ENCODE measurements around the gene CEP131. TPM values are rescaled to one million over a fixed set of nuclear protein-coding genes. Genes with fewer than 3 reads are reported as not detected.
"Not testable (repeated sequence)": the region's sequence is repeated elsewhere in the genome, so short reads cannot be mapped to it uniquely, and the experiment has no call there.

Gene CEP131
- total RNA-seq, 2 donors from 2014 or later, result 9.9 to 22.7 TPM

DNA sequence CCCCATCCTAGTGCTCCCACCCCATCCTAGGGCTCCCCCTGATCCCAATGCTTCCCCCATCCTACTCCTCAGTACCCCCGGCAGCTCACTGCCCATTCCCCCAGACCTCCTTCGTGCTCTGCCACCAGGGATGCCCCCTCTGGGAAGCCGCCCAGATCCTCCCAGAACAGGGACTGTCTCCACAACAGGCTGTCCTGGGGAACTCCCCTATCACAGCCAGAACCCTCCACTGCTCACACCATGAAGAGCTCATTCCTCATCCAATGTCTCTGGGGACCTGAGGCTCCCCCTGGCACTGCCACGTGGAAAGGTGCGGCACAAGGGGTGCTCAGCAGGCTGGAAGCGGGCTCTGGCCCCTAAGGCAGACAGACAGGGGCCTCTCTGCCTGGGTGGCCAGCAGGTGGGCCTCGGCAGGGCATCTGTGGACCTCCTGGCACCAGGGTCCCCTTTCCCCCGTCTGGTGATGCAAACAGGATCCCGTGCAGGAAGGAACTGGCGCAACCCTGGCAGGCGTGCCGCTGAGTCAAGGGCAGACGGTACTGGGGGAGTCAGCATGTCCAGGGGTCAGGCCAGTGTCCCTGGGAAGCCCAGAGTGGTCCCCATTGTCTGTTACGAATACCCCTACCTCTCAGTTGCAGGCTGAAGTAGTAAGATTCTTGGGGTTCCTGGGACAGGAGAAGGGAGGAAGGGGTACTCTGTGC is 72.2 kb downstream of the CEP131 start:
- peak in 1 of 4 donors; percentile 59 for DNase-seq
- no peak for ATAC-seq

DNA sequence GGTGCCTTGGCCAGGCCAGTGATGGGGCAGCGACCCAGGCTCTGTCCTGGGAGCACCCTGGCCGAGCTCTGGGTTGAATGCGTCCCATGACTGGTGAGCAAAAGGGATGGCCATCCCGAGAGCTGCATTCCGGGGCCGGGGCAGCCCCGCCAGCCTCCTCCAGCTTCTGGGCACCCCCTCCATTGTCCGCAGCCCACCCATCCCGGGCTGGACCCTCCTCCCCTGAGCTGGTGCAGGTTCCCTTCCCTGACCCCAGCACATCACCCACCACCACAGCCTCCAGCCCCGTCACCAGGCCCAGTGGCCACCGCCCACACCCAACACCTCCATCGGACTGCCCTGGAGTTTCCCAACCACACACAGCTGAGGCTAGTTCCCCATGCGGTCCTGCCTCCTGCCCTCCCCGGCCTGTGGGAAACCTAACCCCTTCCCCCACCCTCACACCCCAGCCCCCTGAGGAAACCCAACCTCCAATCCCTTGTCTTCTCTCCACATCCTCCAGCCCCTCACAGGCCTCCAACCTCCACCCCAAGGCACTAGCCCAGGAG is 73.7 kb downstream of the CEP131 start:
- Histone ChIP-seq H3K36me3 (replicated peaks in 1 of 2; ENCODE audit: insufficient read depth in 1 of 2, low read depth in 2 of 2) (no peaks in the 10 kb centered on the region), H3K27me3 (no peaks in the 10 kb centered on the region), H3K9me3 (no peaks in the 10 kb centered on the region), H3K4me3 (no peak overlapping the region), H3K4me1 (no peaks in the 10 kb centered on the region), H3K27ac (no peak overlapping the region)
- ATAC-seq (no peak), DNase-seq (peak in 1 of 4 donors; percentile 22)
- WGBS, 2 donors, result 85 to 89% methylated on average over 11 to 14 of the region's 14 CpGs
- TF ChIP-seq, protein P1, sequence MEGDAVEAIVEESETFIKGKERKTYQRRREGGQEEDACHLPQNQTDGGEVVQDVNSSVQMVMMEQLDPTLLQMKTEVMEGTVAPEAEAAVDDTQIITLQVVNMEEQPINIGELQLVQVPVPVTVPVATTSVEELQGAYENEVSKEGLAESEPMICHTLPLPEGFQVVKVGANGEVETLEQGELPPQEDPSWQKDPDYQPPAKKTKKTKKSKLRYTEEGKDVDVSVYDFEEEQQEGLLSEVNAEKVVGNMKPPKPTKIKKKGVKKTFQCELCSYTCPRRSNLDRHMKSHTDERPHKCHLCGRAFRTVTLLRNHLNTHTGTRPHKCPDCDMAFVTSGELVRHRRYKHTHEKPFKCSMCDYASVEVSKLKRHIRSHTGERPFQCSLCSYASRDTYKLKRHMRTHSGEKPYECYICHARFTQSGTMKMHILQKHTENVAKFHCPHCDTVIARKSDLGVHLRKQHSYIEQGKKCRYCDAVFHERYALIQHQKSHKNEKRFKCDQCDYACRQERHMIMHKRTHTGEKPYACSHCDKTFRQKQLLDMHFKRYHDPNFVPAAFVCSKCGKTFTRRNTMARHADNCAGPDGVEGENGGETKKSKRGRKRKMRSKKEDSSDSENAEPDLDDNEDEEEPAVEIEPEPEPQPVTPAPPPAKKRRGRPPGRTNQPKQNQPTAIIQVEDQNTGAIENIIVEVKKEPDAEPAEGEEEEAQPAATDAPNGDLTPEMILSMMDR (IDR thresholded peaks at IDR 0.05), result no peak
- intact Hi-C loops (cut with DNase I), result loop anchor here (10.0 kb wide), 1 partner anchor 86 kb away; the partner anchor contains the start of genes NDUFAF8 and TEPSIN

More for the DNA sequence above, 72.2 kb downstream of the CEP131 start:
- Histone ChIP-seq H3K36me3 (replicated peaks in 1 of 2; ENCODE audit: insufficient read depth in 1 of 2, low read depth in 2 of 2) (no peaks in the 10 kb centered on the region), H3K9me3 (no peaks in the 10 kb centered on the region), H3K4me1 (no peaks in the 10 kb centered on the region), H3K27ac (no peak overlapping the region), H3K4me3 (no peak overlapping the region), H3K27me3 (no peaks in the 10 kb centered on the region)
- intact Hi-C loops (cut with DNase I), result no loop called here
- WGBS, 2 donors, result 65 to 80% methylated on average over 7 to 14 of the region's 14 CpGs
- peak in 1 of 3 donors; percentile 27 for TF ChIP-seq POLR2A (IDR thresholded peaks at IDR 0.05)
- TF ChIP-seq, protein P1 (IDR thresholded peaks at IDR 0.05), result no peak

DNA sequence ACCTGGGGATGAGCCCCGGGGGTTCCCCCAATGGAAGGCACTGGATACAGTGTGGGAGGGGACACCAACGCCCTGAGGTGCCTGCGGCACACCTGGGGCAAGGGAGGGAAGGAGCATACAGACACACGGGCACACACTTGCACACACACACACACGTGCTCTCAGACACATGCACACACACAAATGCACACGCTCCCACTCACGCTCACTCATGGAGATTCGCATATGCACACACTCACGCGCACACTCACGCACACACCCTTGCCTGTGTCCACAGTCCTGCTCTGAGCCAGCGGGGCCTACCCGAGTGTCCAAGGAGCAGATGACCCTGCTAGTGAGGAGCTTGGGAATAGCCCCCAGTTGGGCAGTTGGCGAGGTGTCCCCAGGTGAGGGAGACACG is 74.2 kb downstream of the CEP131 start:
- intact Hi-C loops (cut with DNase I), result loop anchor here (10.0 kb wide), 1 partner anchor 86 kb away; the partner anchor contains the start of genes NDUFAF8 and TEPSIN
- H3K9me3 ChIP-seq, result no peaks in the 10 kb centered on the region
- DNase-seq (no peak), ATAC-seq (no peak)
- H3K27me3 ChIP-seq, result no peaks in the 10 kb centered on the region
- H3K4me1 ChIP-seq, result no peaks in the 10 kb centered on the region
- H3K36me3 ChIP-seq (replicated peaks in 1 of 2; ENCODE audit: insufficient read depth in 1 of 2, low read depth in 2 of 2), result no peaks in the 10 kb centered on the region
- no peak overlapping the region for H3K27ac ChIP-seq
- WGBS, 2 donors, result 80 to 93% methylated on average over 13 to 14 of the region's 15 CpGs
- no peak overlapping the region for H3K4me3 ChIP-seq
- TF ChIP-seq, protein P1 (IDR thresholded peaks at IDR 0.05), result no peak
- no peak for TF ChIP-seq POLR2A (IDR thresholded peaks at IDR 0.05)

DNA sequence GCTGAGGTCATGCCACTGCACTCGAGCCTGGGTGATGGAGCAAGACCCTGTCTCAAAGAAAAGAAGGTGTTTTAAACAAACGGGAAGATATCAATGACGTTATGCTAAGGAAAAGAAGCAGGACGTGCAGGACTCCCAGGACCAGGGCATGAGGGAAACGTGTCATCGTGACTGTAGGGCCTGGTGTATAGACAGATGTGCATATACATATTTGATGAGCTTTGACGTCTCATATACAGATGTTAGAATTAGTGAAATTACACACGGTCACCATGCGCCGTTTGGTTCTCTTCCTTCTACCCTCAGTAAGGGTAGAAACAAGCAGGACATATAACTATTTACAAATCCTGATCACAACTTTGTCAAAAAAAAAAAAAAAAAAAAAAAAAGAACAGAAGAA is 75.1 kb downstream of the CEP131 start:
- intact Hi-C loops (cut with DNase I), result loop anchor here (10.0 kb wide), 1 partner anchor 87 kb away; the partner anchor contains the start of genes NDUFAF8 and TEPSIN
- ATAC-seq, result no peak
- 82 to 90% methylated on average over 10 of the region's 10 CpGs for WGBS, 2 donors

DNA sequence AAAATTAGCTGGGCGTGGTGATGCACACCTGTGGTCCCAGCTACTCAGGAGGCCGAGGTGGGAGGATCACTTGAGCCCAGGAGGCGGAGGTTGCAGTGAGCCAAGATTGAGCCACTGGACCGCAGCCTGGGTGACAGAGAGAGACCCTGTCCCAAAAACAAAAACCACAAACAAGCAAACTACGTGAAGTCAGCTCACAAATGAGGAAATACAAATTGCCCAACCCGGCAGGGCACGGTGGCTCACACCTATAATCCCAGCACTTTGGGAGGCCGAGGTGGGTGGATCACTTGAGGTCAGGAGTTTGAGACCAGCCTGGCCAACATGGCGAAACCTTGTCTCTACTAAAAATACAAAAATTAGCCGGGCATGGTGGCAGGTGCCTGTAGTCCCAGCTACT is 76.6 kb downstream of the CEP131 start:
- H3K27me3 ChIP-seq; DNase-seq; ATAC-seq; H3K36me3 ChIP-seq (replicated peaks in 1 of 2; ENCODE audit: insufficient read depth in 1 of 2, low read depth in 2 of 2); H3K27ac ChIP-seq; H3K9me3 ChIP-seq; H3K4me3 ChIP-seq: not testable (repeated sequence)
- intact Hi-C loops (cut with DNase I), result loop anchor here (10.0 kb wide), 1 partner anchor 89 kb away; the partner anchor contains the start of genes NDUFAF8 and TEPSIN
- peaks cover 13% of the 10 kb centered on the region for H3K4me1 ChIP-seq
- WGBS, 2 donors, result 81 to 86% methylated on average over 10 of the region's 10 CpGs

More for the DNA sequence above, 75.1 kb downstream of the CEP131 start:
- H3K27ac ChIP-seq, result no peak overlapping the region
- no peak overlapping the region for H3K4me3 ChIP-seq
- no peak for TF ChIP-seq POLR2A (IDR thresholded peaks at IDR 0.05)
- TF ChIP-seq, protein P1 (IDR thresholded peaks at IDR 0.05), result no peak
- H3K27me3 ChIP-seq, result no peaks in the 10 kb centered on the region
- H3K9me3 ChIP-seq, result no peaks in the 10 kb centered on the region
- peaks cover 9% of the 10 kb centered on the region for H3K4me1 ChIP-seq
- DNase-seq, result no peak
- H3K36me3 ChIP-seq (replicated peaks in 1 of 2; ENCODE audit: insufficient read depth in 1 of 2, low read depth in 2 of 2), result no peaks in the 10 kb centered on the region

Measured in body of pancreas (tissue), 4 donors.